Measurements from ENCODE around the gene CKS2.
"Not testable (repeated sequence)": the region's sequence is repeated elsewhere in the genome, so short reads cannot be mapped to it uniquely, and the experiment has no call there.

DNA sequence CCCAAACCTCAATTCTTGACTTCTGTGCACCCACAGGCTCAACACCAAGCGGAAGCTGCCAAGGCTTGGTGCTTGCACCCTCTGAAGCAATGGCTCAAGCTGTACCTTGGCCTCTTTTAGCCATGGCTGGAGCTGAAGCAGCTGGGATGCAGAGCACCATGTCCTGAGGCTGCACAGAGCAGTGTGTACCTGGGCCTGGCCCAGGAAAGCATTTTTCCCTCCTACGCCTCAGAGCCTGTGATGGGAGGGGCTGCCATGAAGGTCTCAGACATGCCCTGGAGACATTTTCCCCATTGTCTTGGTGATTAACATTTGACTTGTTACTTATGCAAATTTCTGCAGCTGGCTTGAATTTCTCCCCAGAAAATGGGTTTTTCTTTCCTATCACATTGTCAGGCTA, 35.0 kb upstream of the CKS2 start:
- not testable (repeated sequence) for TF ChIP-seq POLR2A, POLR2AphosphoS5 (IDR thresholded peaks at IDR 0.05)
- TF ChIP-seq, protein P1, sequence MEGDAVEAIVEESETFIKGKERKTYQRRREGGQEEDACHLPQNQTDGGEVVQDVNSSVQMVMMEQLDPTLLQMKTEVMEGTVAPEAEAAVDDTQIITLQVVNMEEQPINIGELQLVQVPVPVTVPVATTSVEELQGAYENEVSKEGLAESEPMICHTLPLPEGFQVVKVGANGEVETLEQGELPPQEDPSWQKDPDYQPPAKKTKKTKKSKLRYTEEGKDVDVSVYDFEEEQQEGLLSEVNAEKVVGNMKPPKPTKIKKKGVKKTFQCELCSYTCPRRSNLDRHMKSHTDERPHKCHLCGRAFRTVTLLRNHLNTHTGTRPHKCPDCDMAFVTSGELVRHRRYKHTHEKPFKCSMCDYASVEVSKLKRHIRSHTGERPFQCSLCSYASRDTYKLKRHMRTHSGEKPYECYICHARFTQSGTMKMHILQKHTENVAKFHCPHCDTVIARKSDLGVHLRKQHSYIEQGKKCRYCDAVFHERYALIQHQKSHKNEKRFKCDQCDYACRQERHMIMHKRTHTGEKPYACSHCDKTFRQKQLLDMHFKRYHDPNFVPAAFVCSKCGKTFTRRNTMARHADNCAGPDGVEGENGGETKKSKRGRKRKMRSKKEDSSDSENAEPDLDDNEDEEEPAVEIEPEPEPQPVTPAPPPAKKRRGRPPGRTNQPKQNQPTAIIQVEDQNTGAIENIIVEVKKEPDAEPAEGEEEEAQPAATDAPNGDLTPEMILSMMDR (IDR thresholded peaks at IDR 0.05 in 8 of 11, conservative IDR thresholded peaks at IDR 0.05 in 3 of 11): not testable (repeated sequence)

Measured in spleen (tissue), 7 donors.